ENCODE measurements around the gene STT3A.

DNA sequence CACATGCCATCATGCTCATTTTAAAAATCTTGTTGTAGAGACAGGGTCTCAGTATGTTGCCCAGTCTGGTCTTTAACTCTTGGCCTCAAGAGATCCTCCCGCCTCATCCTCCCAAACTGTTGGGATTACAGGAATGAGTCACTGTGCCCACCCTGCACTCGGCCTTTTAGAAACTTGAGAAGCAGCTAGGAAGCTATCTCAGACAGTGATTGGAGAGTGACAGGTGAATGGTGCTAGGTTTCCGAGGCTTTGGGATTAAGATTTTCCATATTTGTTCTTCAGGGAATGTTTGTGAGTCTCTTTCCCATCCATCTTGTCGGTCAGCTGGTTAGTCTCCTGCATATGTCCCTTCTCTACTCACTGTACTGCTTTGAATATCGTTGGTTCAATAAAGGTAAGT lies 12.8 kb upstream of the STT3A start:
- TF ChIP-seq, protein P1, sequence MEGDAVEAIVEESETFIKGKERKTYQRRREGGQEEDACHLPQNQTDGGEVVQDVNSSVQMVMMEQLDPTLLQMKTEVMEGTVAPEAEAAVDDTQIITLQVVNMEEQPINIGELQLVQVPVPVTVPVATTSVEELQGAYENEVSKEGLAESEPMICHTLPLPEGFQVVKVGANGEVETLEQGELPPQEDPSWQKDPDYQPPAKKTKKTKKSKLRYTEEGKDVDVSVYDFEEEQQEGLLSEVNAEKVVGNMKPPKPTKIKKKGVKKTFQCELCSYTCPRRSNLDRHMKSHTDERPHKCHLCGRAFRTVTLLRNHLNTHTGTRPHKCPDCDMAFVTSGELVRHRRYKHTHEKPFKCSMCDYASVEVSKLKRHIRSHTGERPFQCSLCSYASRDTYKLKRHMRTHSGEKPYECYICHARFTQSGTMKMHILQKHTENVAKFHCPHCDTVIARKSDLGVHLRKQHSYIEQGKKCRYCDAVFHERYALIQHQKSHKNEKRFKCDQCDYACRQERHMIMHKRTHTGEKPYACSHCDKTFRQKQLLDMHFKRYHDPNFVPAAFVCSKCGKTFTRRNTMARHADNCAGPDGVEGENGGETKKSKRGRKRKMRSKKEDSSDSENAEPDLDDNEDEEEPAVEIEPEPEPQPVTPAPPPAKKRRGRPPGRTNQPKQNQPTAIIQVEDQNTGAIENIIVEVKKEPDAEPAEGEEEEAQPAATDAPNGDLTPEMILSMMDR (IDR thresholded peaks at IDR 0.05; ENCODE audit: low read length), result no peak
- TF ChIP-seq EZH2 (IDR thresholded peaks at IDR 0.05; ENCODE audit: borderline replicate concordance, low read length), result no peak

Measured in OCI-LY1 (cell line).